Neutrophil (primary cell): ENCODE data around the gene LRRTM2.

Experiments used
- H3K27ac ChIP-seq: fragments of 200-600 bp; sonication (generic); 2 replicates; pipeline ENCODE4 v1.5.1; 2016; ENCODE audit warnings: mild to moderate bottlenecking, moderate library complexity
- H3K27me3 ChIP-seq: fragments of 200-600 bp; sonication (generic); 2 replicates; pipeline ENCODE4 v1.6.0; 2016; ENCODE audit warnings: mild to moderate bottlenecking
- H3K36me3 ChIP-seq: fragments of 200-600 bp; sonication (generic); 2 replicates; pipeline ENCODE4 v1.5.1; 2017
- H3K4me1 ChIP-seq, 2 experiments: fragments of 200-600 bp in 1 of 2; sonication (generic) in 1 of 2; 1 replicate in 1 of 2; 2 replicates in 1 of 2; pipeline versions ENCODE4 v1.5.1 to v1.6.1; 2013 to 2016; ENCODE audit warnings: low read depth in 1 of 2, low read length in 1 of 2, mild to moderate bottlenecking in 1 of 2, moderate library complexity in 1 of 2; ENCODE audit not compliant: control insufficient read depth in 1 of 2, insufficient read depth in 1 of 2
- H3K4me3 ChIP-seq, 2 experiments: fragments of 200-600 bp in 1 of 2; sonication (generic) in 1 of 2; 1 replicate in 1 of 2; 2 replicates in 1 of 2; pipeline ENCODE4 v1.5.1; 2013 to 2016; ENCODE audit warnings: low read depth in 1 of 2, low read length in 1 of 2, mild to moderate bottlenecking in 1 of 2, moderate library complexity in 1 of 2
- H3K9me3 ChIP-seq: fragments of 200-600 bp; sonication (generic); 2 replicates; pipeline ENCODE4 v1.5.1; 2016
- CTCF ChIP-seq: fragments of 200-600 bp; sonication (generic); IDR thresholded peaks from 2 replicates; pipeline ENCODE4 v1.5.1; 2016; ENCODE audit warnings: antibody characterized with exemption

Gene LRRTM2

GRCh38 chr5:138913773-138914172 is 38.6 kb upstream of the LRRTM2 start:
- Histone ChIP-seq H3K36me3 (no peaks in the 10 kb centered on the region), H3K4me3 (no peak overlapping the region), H3K9me3 (no peaks in the 10 kb centered on the region), H3K27ac (no peak overlapping the region), H3K4me1 (no peaks in the 10 kb centered on the region), H3K27me3 (no peaks in the 10 kb centered on the region)
- no peak for TF ChIP-seq CTCF

DNA sequence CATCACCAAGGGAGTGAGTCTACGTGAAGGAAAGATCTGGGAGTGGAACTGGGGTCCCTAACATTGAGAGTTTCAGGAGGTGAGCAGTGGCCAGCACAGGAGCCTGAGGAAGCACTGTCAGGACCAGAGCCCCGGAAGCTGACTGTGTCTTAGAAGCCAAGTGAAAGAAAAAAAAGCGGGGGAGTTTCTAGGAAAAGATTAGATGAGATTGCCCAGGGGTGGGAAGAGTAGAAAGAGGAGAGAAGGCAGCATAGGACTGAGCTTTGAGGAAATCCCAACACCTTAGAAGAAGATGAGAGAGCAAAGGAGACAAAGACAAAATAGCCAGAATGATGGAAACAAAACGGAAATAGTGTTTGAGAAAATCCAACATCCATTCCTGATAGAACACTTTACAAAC is 37.0 kb upstream of the LRRTM2 start:
- Histone ChIP-seq H3K36me3 (no peaks in the 10 kb centered on the region), H3K27me3 (no peaks in the 10 kb centered on the region), H3K4me3 (no peak overlapping the region), H3K27ac (no peak overlapping the region), H3K9me3 (no peaks in the 10 kb centered on the region), H3K4me1 (no peaks in the 10 kb centered on the region)
- TF ChIP-seq CTCF, result no peak

DNA sequence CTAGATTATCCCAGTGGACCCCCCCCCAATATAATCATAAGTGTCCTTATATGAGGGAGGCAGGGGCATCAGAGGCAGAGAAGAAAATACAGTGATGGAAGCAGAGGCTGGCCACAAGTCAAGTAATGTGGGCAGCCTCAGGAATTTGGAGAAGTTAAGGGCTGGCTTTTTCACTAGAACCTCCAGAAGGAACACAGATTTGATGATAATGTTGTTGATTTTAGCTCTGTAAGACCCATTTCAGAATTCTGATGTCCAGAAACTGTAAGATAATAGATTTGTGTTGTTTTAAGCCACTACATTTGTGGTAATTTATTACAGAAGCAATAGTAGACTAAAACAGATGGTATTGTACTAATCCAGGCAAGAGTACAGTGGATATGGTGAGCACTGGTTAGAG is 36.3 kb upstream of the LRRTM2 start:
- Histone ChIP-seq H3K9me3 (no peaks in the 10 kb centered on the region), H3K27ac (no peak overlapping the region), H3K36me3 (no peaks in the 10 kb centered on the region), H3K27me3 (no peaks in the 10 kb centered on the region), H3K4me1 (no peaks in the 10 kb centered on the region), H3K4me3 (no peak overlapping the region)
- TF ChIP-seq CTCF, result no peak

DNA sequence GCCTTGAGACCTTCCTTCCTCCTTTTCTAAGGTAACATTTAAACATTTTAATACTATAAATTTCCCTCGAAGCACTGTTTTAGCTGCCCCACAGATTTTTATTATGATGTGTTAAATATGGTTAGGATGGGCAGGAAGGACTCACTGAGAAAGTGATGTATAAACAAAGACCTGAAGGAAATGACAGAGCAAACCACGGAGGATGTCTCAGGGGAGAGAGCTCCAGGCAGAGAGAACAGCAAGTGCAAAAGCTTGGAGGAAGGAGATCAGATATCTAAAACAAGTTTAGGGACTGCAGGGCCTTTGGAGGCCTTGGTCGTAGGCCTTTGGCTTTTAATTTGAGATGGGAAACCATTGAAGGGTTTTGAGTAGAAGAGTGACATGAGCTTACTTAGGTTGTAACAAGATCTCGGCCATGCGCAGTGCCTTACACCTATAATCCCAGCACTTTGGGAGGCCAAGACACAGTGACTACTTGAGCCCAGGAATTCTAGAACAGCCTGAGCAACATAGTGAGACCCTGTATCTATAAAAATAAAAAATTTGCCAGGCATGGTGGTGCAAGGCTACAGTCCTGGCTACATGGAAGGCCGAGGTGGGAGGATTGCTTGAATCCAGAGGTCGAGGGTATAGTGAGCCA is 35.5 kb upstream of the LRRTM2 start:
- H3K4me1 ChIP-seq, result no peaks in the 10 kb centered on the region
- H3K36me3 ChIP-seq, result peaks cover 5% of the 10 kb centered on the region
- no peaks in the 10 kb centered on the region for H3K27me3 ChIP-seq
- H3K9me3 ChIP-seq, result no peaks in the 10 kb centered on the region
- TF ChIP-seq CTCF, result no peak
- H3K4me3 ChIP-seq, result no peak overlapping the region
- H3K27ac ChIP-seq, result no peak overlapping the region

- no peaks in the 10 kb centered on the region for H3K9me3 ChIP-seq
- no peak for TF ChIP-seq CTCF
- no peak overlapping the region for H3K4me3 ChIP-seq
- H3K27ac ChIP-seq, result no peak overlapping the region
- no peaks in the 10 kb centered on the region for H3K27me3 ChIP-seq
- no peaks in the 10 kb centered on the region for H3K4me1 ChIP-seq
- H3K36me3 ChIP-seq, result peaks cover 8% of the 10 kb centered on the region
Observed at GRCh38 chr5:138909734-138910133, 34.6 kb upstream of the LRRTM2 start.

DNA sequence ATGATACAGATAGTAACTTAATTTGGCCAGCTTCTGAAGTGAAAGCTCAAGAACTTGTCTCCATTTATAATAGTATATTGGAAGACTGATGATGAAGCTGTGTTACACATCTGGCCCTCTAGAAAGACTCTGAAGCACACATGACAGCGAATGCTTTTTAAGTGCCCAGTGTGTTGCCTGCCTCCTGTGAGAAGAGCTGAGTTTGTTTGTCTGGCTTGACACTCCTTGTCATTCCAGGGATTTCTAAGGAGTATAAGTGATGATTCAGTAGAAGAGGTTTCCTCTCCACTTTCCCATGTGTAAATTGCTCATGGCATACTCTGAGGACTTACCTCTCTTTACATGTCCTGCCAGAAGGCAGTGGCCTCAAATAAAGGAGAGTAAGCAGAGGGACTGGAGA is 30.4 kb upstream of the LRRTM2 start:
- no peaks in the 10 kb centered on the region for H3K27me3 ChIP-seq
- H3K9me3 ChIP-seq, result no peaks in the 10 kb centered on the region
- TF ChIP-seq CTCF, result no peak
- no peak overlapping the region for H3K4me3 ChIP-seq
- no peaks in the 10 kb centered on the region for H3K4me1 ChIP-seq
- H3K36me3 ChIP-seq, result peaks cover 8% of the 10 kb centered on the region
- no peak overlapping the region for H3K27ac ChIP-seq
